Left cardiac atrium (tissue), 4 donors: ENCODE measurements around the gene ANXA11. TPM values are rescaled to one million over a fixed set of nuclear protein-coding genes. Genes with fewer than 3 reads are reported as not detected.
"Not testable (repeated sequence)": the region's sequence is repeated elsewhere in the genome, so short reads cannot be mapped to it uniquely, and the experiment has no call there.

ENCODE experiments used
- ATAC-seq, 2 donors: fragments of 200-7000 bp; cut with Tn5 transposase; one replicate each; pipeline ENCODE4 v1.9.1; 2020; ENCODE audit warnings: mild to moderate bottlenecking in 2 of 2, moderate library complexity in 2 of 2
- DNase-seq: peaks from one replicate; pipeline ENCODE4 v3.0.0-alpha.2; 2020
- intact Hi-C, 2 donors: fragments of 100-400 bp; cut with DNase I; formaldehyde crosslinking; loops; one replicate each; pipeline versions ENCODE4 v1.14.1 to v1.15.1; 2022 to 2023
- total RNA-seq, 2 donors: library from RNA; stranded (reverse); fragmentation: NEBNext Ultra II Directional; extraction: Animal tissue kit (Norgen Biotek cat#: 25700); gene quantifications; one replicate each; pipeline ENCODE4 v1.2.1, GENCODE V29; 2021
- donor health status: DM: no; HTN: yes; CAD: no.
- donor health status: DM: no; HTN: yes; CAD: no; lungs with severe emphysema.
- donor health status: DM: yes; HTN: yes; CAD: no.
- donor health status: Dilated cardiomyopathy.

Gene ANXA11
- total RNA-seq, 2 donors from 2014 or later = 327 to 413 TPM

- not testable (repeated sequence) for ATAC-seq, DNase-seq
- intact Hi-C loops = loop anchor here in 1 of 2 donors (10.0 kb wide), 1 partner anchor 150 kb away; no protein-coding TSS in a partner anchor
Observed at GRCh38 chr10:80214368-80214982, 9.1 kb upstream of the ANXA11 start.

GRCh38 chr10:80212535-80213115 lies 7.3 kb upstream of the ANXA11 start:
- intact Hi-C loops = loop anchor here in 1 of 2 donors (10.0 kb wide), 1 partner anchor 148 kb away; no protein-coding TSS in a partner anchor
- ATAC-seq, DNase-seq: not testable (repeated sequence)

- ATAC-seq (no peak), DNase-seq (no peak)
- intact Hi-C loops = loop anchor here in 1 of 2 donors (10.0 kb wide), 1 partner anchor 147 kb away; no protein-coding TSS in a partner anchor
Observed at GRCh38 chr10:80211786-80212185, 6.4 kb upstream of the ANXA11 start.

GRCh38 chr10:80210259-80210658 lies 4.9 kb upstream of the ANXA11 start:
- no peak for ATAC-seq
- intact Hi-C loops = loop anchor here in 1 of 2 donors (10.0 kb wide), 1 partner anchor 145 kb away; no protein-coding TSS in a partner anchor
- no peak for DNase-seq

- DNase-seq (no peak), ATAC-seq (no peak)
- intact Hi-C loops = loop anchor here (5.0 kb wide), 2 partner anchors 51 to 66 kb away; no protein-coding TSS in a partner anchor
Observed at GRCh38 chr10:80207768-80208370, 2.5 kb upstream of the ANXA11 start.

- DNase-seq = no peak
- intact Hi-C loops = loop anchor here (5.0 kb wide), 2 partner anchors 49 to 64 kb away; no protein-coding TSS in a partner anchor
- no peak for ATAC-seq
Observed at GRCh38 chr10:80206277-80206655, 929 bp upstream of the ANXA11 start.

GRCh38 chr10:80204677-80205476 lies 460 bp downstream of the ANXA11 start:
- ATAC-seq = peak; percentile 46 to 51
- DNase-seq = peak; percentile 64
- intact Hi-C loops = loop anchor here (5.0 kb wide), 2 partner anchors 48 to 63 kb away; no protein-coding TSS in a partner anchor

- intact Hi-C loops = loop anchor here in 1 of 2 donors (5.0 kb wide), 1 partner anchor 47 kb away; no protein-coding TSS in a partner anchor
- ATAC-seq (peak; percentile 17 to 19), DNase-seq (no peak)
Observed at GRCh38 chr10:80203835-80204676, 1.3 kb downstream of the ANXA11 start.

- peak; percentile 85 for DNase-seq
- intact Hi-C loops = loop anchor here in 1 of 2 donors (5.0 kb wide), 1 partner anchor 46 kb away; no protein-coding TSS in a partner anchor
Observed at GRCh38 chr10:80202934-80203834, 2.2 kb downstream of the ANXA11 start.

GRCh38 chr10:80202530-80202929 lies 2.8 kb downstream of the ANXA11 start:
- ATAC-seq, DNase-seq: not testable (repeated sequence)
- intact Hi-C loops = loop anchor here in 1 of 2 donors (5.0 kb wide), 1 partner anchor 45 kb away; no protein-coding TSS in a partner anchor

More at GRCh38 chr10:80202934-80203834, 2.2 kb downstream of the ANXA11 start:
- ATAC-seq = peak; percentile 57 to 64

GRCh38 chr10:80201608-80202141 lies 3.7 kb downstream of the ANXA11 start:
- DNase-seq = peak; percentile 52
- intact Hi-C loops = loop anchor here in 1 of 2 donors (5.0 kb wide), 1 partner anchor 44 kb away; no protein-coding TSS in a partner anchor
- ATAC-seq = peak; percentile 0 to 2

- intact Hi-C loops = loop anchor here in 1 of 2 donors (5.0 kb wide), 1 partner anchor 43 kb away; no protein-coding TSS in a partner anchor
- no peak for DNase-seq
- no peak for ATAC-seq
Observed at GRCh38 chr10:80200687-80201086, 4.7 kb downstream of the ANXA11 start.

GRCh38 chr10:80200259-80200658 lies 5.1 kb downstream of the ANXA11 start:
- ATAC-seq (no peak), DNase-seq (no peak)
- intact Hi-C loops = loop anchor here in 1 of 2 donors (5.0 kb wide), 1 partner anchor 43 kb away; no protein-coding TSS in a partner anchor

- DNase-seq = peak; percentile 75
- intact Hi-C loops = loop anchor here in 1 of 2 donors (5.0 kb wide), 1 partner anchor 43 kb away; no protein-coding TSS in a partner anchor
Observed at GRCh38 chr10:80199828-80200227, 5.5 kb downstream of the ANXA11 start.

GRCh38 chr10:80197972-80198916 lies 7.1 kb downstream of the ANXA11 start:
- DNase-seq (no peak), ATAC-seq (no peak)
- intact Hi-C loops = no loop called here

More at GRCh38 chr10:80199828-80200227, 5.5 kb downstream of the ANXA11 start:
- ATAC-seq = peak; percentile 16 to 38
